ENCODE data around the gene GADD45G. TPM values are rescaled to one million over a fixed set of nuclear protein-coding genes. Genes with fewer than 3 reads are reported as not detected.
A peak's percentile ranks its signal among the peaks of the same experiment; 100 is the strongest.

Gene GADD45G
- polyA plus RNA-seq, 1 experiment = 0.07 TPM

DNA sequence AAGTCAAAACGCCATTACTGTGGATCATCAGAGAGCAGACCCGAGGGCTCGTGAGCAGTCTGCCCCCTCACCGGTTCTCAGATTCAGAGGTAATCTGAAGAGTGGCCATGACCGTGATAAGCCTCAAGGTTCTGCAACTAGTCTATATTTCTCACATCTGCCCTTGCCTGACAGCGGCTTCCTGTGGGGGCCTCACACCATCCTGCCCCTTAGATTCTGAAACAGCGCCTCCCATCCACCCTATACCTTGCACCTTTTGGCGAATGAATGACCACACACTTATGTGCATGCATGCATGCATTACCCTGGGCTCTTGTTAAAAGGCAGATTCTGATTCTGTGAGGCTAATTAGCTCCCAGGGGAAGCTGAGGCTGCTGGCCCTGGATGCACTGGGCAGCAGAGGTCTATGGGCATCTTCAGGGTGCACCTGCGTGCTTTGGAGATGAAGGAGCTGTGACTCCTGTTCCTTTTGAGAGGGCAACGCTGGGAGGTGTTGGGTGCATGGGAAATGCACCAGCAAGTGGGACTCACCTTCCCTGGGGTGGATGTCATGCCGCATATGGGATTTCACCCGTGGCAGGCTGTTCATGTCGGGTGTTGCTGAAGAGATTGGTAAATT, 7.8 kb upstream of the GADD45G start:
- no peaks in the 10 kb centered on the region for H3K9me3 ChIP-seq (ENCODE audit: control insufficient read depth, insufficient read depth, low read length)
- H3K4me3 ChIP-seq (ENCODE audit: low read depth, low read length) = no peak overlapping the region
- no peak overlapping the region for H3K27ac ChIP-seq (ENCODE audit: low read depth, low read length)
- no peak for DNase-seq (ENCODE audit: low read depth, low spot score)
- ChIA-PET CTCF (interaction anchor here (1.0 to 7.2 kb wide), 10 partner anchors 21 to 1302 kb away, joined by 3 to 187 read pairs (median 6); no protein-coding TSS in a partner anchor), POLR2A (no interaction called here)
- H3K27me3 ChIP-seq (ENCODE audit: control insufficient read depth, insufficient read depth, low read length) = peaks cover 31% of the 10 kb centered on the region
- TF ChIP-seq, protein P1, sequence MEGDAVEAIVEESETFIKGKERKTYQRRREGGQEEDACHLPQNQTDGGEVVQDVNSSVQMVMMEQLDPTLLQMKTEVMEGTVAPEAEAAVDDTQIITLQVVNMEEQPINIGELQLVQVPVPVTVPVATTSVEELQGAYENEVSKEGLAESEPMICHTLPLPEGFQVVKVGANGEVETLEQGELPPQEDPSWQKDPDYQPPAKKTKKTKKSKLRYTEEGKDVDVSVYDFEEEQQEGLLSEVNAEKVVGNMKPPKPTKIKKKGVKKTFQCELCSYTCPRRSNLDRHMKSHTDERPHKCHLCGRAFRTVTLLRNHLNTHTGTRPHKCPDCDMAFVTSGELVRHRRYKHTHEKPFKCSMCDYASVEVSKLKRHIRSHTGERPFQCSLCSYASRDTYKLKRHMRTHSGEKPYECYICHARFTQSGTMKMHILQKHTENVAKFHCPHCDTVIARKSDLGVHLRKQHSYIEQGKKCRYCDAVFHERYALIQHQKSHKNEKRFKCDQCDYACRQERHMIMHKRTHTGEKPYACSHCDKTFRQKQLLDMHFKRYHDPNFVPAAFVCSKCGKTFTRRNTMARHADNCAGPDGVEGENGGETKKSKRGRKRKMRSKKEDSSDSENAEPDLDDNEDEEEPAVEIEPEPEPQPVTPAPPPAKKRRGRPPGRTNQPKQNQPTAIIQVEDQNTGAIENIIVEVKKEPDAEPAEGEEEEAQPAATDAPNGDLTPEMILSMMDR (IDR thresholded peaks at IDR 0.05; ENCODE audit: low read depth, low read length) = no peak

DNA sequence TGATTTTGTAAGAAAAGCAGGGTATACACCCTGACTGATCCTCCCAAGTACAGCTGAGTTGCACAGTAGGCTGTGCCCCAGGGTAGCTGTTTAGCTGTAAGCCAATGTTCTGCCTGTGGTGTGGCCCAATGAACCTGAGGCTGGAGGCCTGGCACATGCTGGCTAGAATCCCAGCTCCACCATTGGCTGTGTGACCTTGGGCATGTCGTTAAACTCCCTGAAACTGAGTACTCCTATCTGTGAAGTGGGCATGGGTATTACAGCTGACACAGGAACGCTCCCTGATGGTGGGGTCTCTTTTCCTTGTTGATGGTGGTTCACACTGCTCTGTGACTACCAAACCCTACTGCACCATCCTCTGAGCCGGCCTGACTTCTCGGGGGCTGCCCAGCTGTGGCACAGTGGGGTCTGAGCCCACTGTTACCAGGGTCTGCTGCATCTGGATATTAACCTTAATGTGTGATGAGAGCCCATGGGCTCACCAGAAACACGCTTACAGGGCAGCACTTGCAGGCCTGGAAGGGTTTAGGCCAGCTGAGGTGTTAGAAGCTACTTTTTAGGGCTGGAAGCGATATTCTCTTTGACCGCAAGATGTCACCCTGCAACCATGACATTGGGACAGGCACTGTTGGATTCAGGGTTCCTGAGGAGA, 7.0 kb upstream of the GADD45G start:
- ChIA-PET POLR2A (no interaction called here), CTCF (interaction anchor here (0.6 to 7.2 kb wide), 26 partner anchors 9 to 1301 kb away, joined by 3 to 187 read pairs (median 4); no protein-coding TSS in a partner anchor)
- Histone ChIP-seq H3K4me3 (ENCODE audit: low read depth, low read length) (no peak overlapping the region), H3K9me3 (ENCODE audit: control insufficient read depth, insufficient read depth, low read length) (no peaks in the 10 kb centered on the region), H3K27ac (ENCODE audit: low read depth, low read length) (no peak overlapping the region), H3K27me3 (ENCODE audit: control insufficient read depth, insufficient read depth, low read length) (peaks cover 32% of the 10 kb centered on the region)
- DNase-seq (ENCODE audit: low read depth, low spot score) = peak; percentile 15
- TF ChIP-seq, protein P1 (IDR thresholded peaks at IDR 0.05; ENCODE audit: low read depth, low read length) = peak; percentile 76

DNA sequence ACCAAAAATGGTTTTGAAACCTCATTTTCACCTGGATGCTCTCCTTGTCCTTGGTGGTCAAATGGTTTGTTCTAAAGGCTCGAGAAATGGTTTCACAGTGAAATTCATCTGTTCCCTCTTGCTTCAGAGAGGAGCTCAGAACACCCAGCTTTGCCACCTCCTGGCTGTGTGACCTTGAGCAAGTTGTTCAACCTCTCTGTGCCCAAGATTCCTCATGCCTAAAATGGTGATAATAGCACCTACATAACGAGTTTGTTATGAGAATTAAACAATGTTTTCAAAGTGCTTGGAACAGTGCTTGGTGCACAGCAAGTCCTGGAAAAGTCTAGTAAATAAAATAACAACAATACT, 6.5 kb upstream of the GADD45G start:
- TF ChIP-seq, protein P1 (IDR thresholded peaks at IDR 0.05; ENCODE audit: low read depth, low read length) = no peak
- Histone ChIP-seq H3K27me3 (ENCODE audit: control insufficient read depth, insufficient read depth, low read length) (peaks cover 35% of the 10 kb centered on the region), H3K9me3 (ENCODE audit: control insufficient read depth, insufficient read depth, low read length) (no peaks in the 10 kb centered on the region), H3K27ac (ENCODE audit: low read depth, low read length) (no peak overlapping the region), H3K4me3 (ENCODE audit: low read depth, low read length) (no peak overlapping the region)
- POLR2A ChIA-PET = no interaction called here
- no peak for DNase-seq (ENCODE audit: low read depth, low spot score)
- CTCF ChIA-PET = interaction anchor here (0.6 to 7.2 kb wide), 23 partner anchors 9 to 1300 kb away, joined by 3 to 187 read pairs (median 4); no protein-coding TSS in a partner anchor

DNA sequence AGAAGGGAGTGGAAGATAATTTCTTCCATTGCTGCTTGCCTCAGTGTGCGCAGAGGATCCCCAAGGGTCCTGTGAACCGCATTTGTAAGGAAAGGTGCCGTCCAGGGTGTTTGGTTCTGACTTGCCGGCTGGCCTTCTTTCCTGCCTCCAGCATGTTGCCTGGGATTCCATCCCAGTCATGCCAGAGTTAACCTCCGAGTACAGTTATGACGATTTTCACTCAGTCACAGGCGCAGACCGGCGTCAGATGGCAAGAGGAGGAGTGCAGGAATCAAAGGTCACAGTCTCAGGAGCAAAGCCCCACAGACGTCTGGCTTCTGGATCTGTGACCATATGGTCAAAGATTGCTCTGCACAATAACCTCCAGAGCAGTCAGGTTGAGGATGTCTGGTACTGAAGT, 5.9 kb upstream of the GADD45G start:
- H3K9me3 ChIP-seq (ENCODE audit: control insufficient read depth, insufficient read depth, low read length) = no peaks in the 10 kb centered on the region
- DNase-seq (ENCODE audit: low read depth, low spot score) = no peak
- H3K27ac ChIP-seq (ENCODE audit: low read depth, low read length) = no peak overlapping the region
- ChIA-PET CTCF (interaction anchor here (0.6 to 7.2 kb wide), 16 partner anchors 8 to 1300 kb away, joined by 3 to 187 read pairs (median 4); no protein-coding TSS in a partner anchor), POLR2A (no interaction called here)
- no peak overlapping the region for H3K4me3 ChIP-seq (ENCODE audit: low read depth, low read length)
- TF ChIP-seq, protein P1 (IDR thresholded peaks at IDR 0.05; ENCODE audit: low read depth, low read length) = no peak
- peaks cover 41% of the 10 kb centered on the region for H3K27me3 ChIP-seq (ENCODE audit: control insufficient read depth, insufficient read depth, low read length)

DNA sequence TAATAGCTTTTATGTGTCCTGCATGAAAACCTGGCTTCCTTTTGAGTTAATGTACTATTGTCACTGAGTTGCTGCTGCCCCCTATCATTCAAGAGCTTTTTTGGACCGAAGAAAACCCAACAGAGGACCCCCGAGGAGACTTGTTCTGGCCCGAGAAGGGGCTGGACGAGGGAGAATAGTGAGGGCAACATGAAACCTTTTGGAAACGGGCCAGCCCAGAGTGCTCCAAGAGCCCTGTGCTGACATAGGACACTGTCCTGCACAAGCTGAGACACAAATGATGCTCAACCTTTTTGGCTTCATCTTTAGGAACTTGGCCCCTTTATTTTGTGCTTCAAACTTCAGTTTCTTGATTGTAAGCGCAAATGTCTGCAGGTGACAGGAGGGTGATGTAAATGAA, 4.0 kb upstream of the GADD45G start:
- CTCF ChIA-PET = interaction anchor here (0.7 to 7.2 kb wide), 6 partner anchors 8 to 504 kb away, joined by 3 to 187 read pairs (median 5); no protein-coding TSS in a partner anchor

More for the DNA sequence above, 4.0 kb upstream of the GADD45G start:
- POLR2A ChIA-PET = no interaction called here
- no peak for DNase-seq (ENCODE audit: low read depth, low spot score)
- TF ChIP-seq, protein P1 (IDR thresholded peaks at IDR 0.05; ENCODE audit: low read depth, low read length) = no peak
- H3K27ac ChIP-seq (ENCODE audit: low read depth, low read length) = no peak overlapping the region
- peaks cover 54% of the 10 kb centered on the region for H3K27me3 ChIP-seq (ENCODE audit: control insufficient read depth, insufficient read depth, low read length)
- peaks cover 3% of the 10 kb centered on the region; the same call in 1 of the 2 replicates for H3K9me3 ChIP-seq (ENCODE audit: control insufficient read depth, insufficient read depth, low read length)
- H3K4me3 ChIP-seq (ENCODE audit: low read depth, low read length) = no peak overlapping the region
